ENCODE measurements around the gene NIT2.

DNA sequence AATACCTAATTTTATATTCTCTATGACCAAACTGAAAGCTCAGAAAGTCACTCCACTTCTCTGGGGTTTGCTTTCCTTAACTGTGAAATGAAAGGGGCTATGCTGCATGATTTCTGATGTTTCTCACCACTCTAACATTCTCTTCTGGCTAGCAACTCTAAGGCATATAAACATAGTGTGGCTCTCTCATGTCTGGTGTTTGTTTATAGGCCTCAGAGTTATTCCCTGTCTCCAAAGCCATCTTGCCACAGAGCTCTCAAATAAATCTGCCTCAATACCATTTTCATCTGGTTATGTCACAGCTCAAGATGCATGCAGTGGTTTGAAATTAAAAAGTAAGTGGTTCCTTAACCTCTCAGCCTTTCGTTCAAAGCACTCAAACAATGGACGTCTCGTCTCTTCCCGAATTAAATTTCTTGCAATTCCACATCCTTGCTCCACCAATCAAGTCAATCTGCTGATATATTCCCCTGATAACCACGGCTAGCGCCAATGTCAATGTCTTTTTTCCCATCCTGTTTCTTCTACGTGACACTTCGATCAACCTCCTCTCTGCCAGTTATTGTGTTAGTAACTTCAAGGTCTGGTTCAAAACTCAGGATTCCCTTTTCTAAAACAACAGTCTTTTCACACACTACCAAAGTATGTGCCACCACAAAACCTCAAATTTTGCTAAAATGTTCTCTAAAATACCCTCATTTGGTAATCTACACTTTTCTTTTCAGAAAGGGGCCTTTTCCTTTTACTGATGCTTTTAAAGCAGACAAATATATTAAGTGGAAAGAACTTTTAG is 50.4 kb downstream of the NIT2 start:
- TF ChIP-seq, protein P1, sequence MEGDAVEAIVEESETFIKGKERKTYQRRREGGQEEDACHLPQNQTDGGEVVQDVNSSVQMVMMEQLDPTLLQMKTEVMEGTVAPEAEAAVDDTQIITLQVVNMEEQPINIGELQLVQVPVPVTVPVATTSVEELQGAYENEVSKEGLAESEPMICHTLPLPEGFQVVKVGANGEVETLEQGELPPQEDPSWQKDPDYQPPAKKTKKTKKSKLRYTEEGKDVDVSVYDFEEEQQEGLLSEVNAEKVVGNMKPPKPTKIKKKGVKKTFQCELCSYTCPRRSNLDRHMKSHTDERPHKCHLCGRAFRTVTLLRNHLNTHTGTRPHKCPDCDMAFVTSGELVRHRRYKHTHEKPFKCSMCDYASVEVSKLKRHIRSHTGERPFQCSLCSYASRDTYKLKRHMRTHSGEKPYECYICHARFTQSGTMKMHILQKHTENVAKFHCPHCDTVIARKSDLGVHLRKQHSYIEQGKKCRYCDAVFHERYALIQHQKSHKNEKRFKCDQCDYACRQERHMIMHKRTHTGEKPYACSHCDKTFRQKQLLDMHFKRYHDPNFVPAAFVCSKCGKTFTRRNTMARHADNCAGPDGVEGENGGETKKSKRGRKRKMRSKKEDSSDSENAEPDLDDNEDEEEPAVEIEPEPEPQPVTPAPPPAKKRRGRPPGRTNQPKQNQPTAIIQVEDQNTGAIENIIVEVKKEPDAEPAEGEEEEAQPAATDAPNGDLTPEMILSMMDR (IDR thresholded peaks at IDR 0.05; ENCODE audit: insufficient read depth, low read length), result no peak
- no peak for TF ChIP-seq SPI1 (IDR thresholded peaks at IDR 0.05; ENCODE audit: borderline replicate concordance, low read depth)
- TF ChIP-seq, protein P2, sequence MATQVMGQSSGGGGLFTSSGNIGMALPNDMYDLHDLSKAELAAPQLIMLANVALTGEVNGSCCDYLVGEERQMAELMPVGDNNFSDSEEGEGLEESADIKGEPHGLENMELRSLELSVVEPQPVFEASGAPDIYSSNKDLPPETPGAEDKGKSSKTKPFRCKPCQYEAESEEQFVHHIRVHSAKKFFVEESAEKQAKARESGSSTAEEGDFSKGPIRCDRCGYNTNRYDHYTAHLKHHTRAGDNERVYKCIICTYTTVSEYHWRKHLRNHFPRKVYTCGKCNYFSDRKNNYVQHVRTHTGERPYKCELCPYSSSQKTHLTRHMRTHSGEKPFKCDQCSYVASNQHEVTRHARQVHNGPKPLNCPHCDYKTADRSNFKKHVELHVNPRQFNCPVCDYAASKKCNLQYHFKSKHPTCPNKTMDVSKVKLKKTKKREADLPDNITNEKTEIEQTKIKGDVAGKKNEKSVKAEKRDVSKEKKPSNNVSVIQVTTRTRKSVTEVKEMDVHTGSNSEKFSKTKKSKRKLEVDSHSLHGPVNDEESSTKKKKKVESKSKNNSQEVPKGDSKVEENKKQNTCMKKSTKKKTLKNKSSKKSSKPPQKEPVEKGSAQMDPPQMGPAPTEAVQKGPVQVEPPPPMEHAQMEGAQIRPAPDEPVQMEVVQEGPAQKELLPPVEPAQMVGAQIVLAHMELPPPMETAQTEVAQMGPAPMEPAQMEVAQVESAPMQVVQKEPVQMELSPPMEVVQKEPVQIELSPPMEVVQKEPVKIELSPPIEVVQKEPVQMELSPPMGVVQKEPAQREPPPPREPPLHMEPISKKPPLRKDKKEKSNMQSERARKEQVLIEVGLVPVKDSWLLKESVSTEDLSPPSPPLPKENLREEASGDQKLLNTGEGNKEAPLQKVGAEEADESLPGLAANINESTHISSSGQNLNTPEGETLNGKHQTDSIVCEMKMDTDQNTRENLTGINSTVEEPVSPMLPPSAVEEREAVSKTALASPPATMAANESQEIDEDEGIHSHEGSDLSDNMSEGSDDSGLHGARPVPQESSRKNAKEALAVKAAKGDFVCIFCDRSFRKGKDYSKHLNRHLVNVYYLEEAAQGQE (IDR thresholded peaks at IDR 0.05; ENCODE audit: insufficient replicate concordance, low read depth), result no peak

Measured in HL-60 (cell line).